GF-D8 (cell line): ENCODE data around the gene EFHC1.
A peak's percentile ranks its signal among the peaks of the same experiment; 100 is the strongest.

Experiments
- DNase-seq: peaks from one replicate; lab custom pipeline; 2025; lab: John Stamatoyannopoulos, UW

EFHC1 gene

GRCh38 chr6:52518279-52518945, 98.3 kb downstream of the EFHC1 start:
- DNase-seq = no peak

GRCh38 chr6:52519618-52520017, 99.5 kb downstream of the EFHC1 start:
- DNase-seq = no peak

- no peak for DNase-seq
Observed at GRCh38 chr6:52522151-52522626, 102.0 kb downstream of the EFHC1 start.

- DNase-seq = no peak
Observed at GRCh38 chr6:52522655-52523054, 102.5 kb downstream of the EFHC1 start.

- no peak for DNase-seq
Observed at GRCh38 chr6:52523378-52524142, 103.4 kb downstream of the EFHC1 start.

- no peak for DNase-seq
Observed at GRCh38 chr6:52524918-52525317, 104.8 kb downstream of the EFHC1 start.

- no peak for DNase-seq
Observed at GRCh38 chr6:52526634-52527033, 106.5 kb downstream of the EFHC1 start.

- no peak for DNase-seq
Observed at GRCh38 chr6:52527436-52527835, 107.3 kb downstream of the EFHC1 start.

- no peak for DNase-seq
Observed at GRCh38 chr6:52529311-52529710, 109.2 kb downstream of the EFHC1 start.

- DNase-seq = no peak
Observed at GRCh38 chr6:52530351-52530750, 110.2 kb downstream of the EFHC1 start.

GRCh38 chr6:52531396-52531795, 111.3 kb downstream of the EFHC1 start:
- no peak for DNase-seq

- no peak for DNase-seq
Observed at GRCh38 chr6:52531834-52532233, 111.7 kb downstream of the EFHC1 start.

GRCh38 chr6:52532457-52532856, 112.3 kb downstream of the EFHC1 start:
- no peak for DNase-seq

- no peak for DNase-seq
Observed at GRCh38 chr6:52533491-52533890, 113.3 kb downstream of the EFHC1 start.

GRCh38 chr6:52534363-52534762, 114.2 kb downstream of the EFHC1 start:
- DNase-seq = no peak

GRCh38 chr6:52534966-52535390, 114.8 kb downstream of the EFHC1 start:
- no peak for DNase-seq

- no peak for DNase-seq
Observed at GRCh38 chr6:52535711-52536423, 115.7 kb downstream of the EFHC1 start.

GRCh38 chr6:52536424-52536916, 116.3 kb downstream of the EFHC1 start:
- no peak for DNase-seq

- DNase-seq = peak; percentile 20
Observed at GRCh38 chr6:52537001-52537753, 117.0 kb downstream of the EFHC1 start.

- no peak for DNase-seq
Observed at GRCh38 chr6:52538252-52538900, 118.2 kb downstream of the EFHC1 start.

GRCh38 chr6:52538901-52539354, 118.8 kb downstream of the EFHC1 start:
- DNase-seq = no peak
